GM12875 (cell line): Measurements from ENCODE around the gene BCL2L1.

Experiments
- H3K4me3 ChIP-seq: one replicate; pipeline ENCODE4 v1.5.1; 2011; ENCODE audit warnings: low read depth, low read length, control low read depth
- TF ChIP-seq, protein P1 (sequence below): IDR thresholded peaks from 2 replicates; pipeline ENCODE4 v1.5.1; 2011; ENCODE audit warnings: low read depth, mild to moderate bottlenecking, control low read depth, inconsistent platforms, low read length, moderate library complexity, borderline replicate concordance; ENCODE audit not compliant: insufficient read depth

BCL2L1 gene

DNA sequence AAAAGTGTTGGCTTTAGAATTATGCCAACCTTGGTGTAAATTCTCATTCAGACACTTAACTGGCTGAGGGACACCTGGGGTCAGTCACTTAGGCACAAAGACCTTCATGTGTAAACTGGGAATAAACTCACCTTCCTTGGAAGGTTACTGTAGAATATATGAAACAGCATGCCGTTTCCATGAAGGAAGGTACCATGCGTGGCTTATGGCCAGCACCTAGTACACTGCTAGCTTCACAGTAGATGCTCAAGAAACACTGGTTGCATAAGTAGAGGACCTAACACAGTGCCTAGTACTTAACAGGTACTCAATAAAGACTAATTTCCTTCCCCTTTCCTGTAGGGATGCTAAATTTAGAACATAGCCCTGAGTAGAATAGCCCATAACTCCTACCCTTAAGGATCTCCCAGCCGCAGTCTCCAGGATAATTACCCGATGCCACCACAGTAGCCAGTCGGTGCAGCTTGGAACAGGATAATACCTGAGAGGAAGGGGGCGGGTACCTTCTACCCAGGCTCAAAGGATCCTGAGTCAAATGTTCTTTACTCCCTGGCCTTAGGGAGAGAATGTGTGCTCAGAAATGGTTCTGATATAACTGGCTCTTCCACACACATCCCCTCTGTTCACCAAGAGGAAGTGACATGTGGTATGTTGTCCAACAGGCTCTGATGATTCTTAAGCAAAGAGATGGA, 3.6 kb downstream of the BCL2L1 start:
- peak overlapping the region; percentile 64 for H3K4me3 ChIP-seq
- TF ChIP-seq, protein P1, sequence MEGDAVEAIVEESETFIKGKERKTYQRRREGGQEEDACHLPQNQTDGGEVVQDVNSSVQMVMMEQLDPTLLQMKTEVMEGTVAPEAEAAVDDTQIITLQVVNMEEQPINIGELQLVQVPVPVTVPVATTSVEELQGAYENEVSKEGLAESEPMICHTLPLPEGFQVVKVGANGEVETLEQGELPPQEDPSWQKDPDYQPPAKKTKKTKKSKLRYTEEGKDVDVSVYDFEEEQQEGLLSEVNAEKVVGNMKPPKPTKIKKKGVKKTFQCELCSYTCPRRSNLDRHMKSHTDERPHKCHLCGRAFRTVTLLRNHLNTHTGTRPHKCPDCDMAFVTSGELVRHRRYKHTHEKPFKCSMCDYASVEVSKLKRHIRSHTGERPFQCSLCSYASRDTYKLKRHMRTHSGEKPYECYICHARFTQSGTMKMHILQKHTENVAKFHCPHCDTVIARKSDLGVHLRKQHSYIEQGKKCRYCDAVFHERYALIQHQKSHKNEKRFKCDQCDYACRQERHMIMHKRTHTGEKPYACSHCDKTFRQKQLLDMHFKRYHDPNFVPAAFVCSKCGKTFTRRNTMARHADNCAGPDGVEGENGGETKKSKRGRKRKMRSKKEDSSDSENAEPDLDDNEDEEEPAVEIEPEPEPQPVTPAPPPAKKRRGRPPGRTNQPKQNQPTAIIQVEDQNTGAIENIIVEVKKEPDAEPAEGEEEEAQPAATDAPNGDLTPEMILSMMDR, result no peak

DNA sequence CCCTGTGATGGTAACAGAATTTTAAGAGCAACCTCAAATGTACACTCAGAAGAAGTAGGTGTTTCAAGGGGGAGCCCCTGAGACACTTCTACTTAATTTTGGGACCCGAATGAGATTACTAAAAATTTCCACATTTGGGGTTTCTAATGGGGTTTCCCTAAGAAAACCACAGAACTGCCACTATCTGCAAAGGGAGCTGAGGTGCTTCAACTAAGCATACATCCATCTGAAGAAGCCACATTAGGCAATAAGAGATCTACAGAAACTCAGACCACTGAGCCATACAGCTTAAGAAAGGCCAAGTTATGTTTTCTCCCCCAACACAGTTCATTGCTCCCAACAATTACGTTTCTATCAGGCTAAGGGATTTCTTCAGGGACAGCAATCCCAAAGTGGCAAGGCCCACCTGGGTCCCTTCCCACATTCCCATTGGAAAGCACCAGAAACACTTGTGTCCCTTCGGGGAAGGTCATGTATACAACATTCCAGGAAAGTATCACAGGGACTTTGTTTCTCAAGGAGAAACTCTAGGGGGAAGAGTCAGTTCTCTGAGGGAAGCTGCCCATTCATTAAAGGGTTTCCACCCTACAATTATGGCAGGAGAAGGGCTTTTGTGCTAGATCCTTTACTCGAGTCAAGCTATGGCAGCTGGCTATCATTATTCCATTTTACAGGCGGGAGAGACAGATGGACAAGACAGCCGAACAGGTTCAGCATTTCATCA, 5.0 kb downstream of the BCL2L1 start:
- TF ChIP-seq, protein P1, result no peak
- peak overlapping the region; percentile 5 for H3K4me3 ChIP-seq

DNA sequence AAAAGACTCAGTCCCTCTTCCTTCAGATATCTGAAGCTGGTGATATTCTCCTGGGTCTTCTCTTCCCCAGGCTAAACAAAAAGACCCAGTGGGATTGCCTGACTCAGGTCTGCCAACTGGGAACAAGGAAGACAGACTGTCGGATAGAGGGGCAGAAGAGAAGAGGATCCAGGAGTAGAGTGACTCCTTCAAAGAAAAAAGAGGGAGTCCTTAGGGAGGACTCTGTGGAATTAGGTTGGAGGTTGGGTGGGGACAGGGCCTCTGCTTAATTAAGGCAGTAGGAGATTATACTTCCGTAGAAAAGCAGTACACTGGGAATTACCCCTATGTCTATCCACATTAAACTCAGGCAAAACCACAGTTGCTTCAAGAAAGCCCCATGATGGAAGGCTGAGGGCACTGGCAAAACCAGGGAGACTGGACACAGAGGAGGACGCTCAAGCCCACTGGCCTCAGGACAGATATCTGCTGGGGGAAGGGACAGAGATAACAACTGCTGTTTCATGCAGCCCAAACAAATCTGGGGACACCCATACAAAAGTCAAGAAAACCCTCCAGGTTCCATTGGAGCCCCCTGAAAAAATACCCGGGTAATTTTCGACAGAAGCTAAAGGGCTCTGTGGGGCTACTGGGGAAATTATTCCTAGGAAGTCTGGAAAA, 5.7 kb downstream of the BCL2L1 start:
- TF ChIP-seq, protein P1, result no peak
- no peak overlapping the region for H3K4me3 ChIP-seq

DNA sequence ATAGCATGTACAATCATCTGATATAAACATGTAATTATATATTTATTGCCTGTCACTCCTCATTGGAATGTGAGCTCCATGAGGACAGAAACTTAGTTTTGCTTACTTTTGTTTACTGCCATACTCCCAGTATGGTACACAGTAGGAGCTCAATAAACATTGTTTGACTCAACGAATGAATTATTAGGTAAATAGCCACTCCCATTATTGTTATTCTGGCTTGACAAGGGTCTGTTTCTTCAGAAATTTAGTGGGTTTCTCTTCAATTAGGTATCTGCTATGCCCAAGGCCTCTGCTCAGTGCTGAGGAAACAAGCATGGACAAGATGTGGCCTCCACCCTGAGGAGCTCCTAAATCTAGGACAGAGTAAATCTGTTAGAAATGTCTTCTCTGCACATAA, 6.3 kb downstream of the BCL2L1 start:
- no peak overlapping the region for H3K4me3 ChIP-seq
- TF ChIP-seq, protein P1, result no peak

DNA sequence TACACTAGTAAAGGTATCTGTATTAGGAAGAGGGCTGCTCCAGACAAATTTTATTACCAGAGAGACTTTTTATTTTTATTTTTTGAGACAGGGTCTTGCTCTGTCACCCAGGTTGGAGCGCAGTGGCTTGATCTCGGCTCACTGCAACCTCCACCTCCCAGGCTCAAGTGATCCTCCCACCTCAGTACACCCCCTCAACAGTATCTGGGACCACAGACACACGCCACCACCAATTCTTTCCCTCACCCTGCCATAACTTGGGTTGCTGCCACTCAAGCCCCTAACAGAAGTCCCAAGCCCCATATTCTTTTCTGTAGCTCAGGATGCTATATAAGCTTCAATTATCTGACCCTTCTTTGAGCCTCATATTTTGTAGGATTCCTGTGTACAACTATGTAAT, 6.9 kb downstream of the BCL2L1 start:
- H3K4me3 ChIP-seq, result no peak overlapping the region
- TF ChIP-seq, protein P1, result no peak

DNA sequence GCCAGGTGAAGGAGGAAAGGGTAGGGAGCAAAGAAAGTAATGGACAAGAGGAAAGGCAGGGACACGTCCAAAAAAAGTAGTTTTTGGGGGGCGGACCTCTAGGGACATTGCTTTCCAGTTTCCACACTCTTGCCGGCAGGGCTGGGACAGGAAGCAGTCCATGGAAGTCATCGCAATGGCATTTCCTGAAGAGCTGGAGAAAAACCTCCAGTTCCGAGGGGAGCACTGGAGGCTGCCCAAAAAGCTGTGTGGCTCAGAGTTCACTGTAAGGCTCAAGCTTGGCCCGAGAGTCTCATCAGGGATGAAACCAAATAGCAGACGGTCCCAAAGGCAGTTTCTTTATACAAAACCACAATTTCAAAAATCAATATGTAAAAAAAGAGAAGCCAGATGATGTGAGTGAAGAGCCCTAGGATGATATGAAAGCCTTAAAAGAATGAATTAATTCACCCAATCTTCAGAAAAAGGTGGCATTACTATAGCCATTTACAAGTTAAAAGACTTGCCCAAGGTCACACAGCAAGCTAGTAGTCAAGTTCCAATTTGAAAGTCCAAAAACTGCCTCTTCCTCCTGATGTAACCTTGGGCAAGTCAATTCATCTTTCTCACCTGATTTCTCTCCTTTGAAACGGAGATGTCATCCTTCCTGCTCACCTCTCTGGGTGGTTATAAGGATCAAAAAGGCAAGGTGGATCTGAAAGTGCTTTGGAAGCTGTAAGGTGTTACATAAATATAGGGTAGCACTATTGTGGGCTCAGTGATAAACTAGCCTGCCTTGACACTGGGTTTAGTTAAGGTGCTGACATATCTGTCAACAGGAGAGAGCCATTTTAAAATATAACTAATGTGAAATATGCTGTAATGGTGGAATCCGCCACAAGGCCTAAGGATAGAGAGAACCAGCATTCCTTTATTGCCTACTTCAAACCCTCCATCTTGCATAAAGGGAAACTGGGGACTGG, 9.1 kb downstream of the BCL2L1 start:
- H3K4me3 ChIP-seq, result no peak overlapping the region
- TF ChIP-seq, protein P1, result no peak
